Fibroblast of lung (primary cell): ENCODE data around the gene FHDC1. TPM values are rescaled to one million over a fixed set of nuclear protein-coding genes. Genes with fewer than 3 reads are reported as not detected.
"Not testable (repeated sequence)": the region's sequence is repeated elsewhere in the genome, so short reads cannot be mapped to it uniquely, and the experiment has no call there.

Source experiments
- DNase-seq, 2 donors: peaks; one replicate each; pipeline versions ENCODE4 v3.0.0 to v3.0.0-alpha.2; 2010; ENCODE audit warnings: low read depth in 2 of 2
- H2AFZ ChIP-seq: 2 replicates; pipeline ENCODE4 v1.5.1; 2012; ENCODE audit warnings: low read length, control low read depth, inconsistent platforms
- H3K27ac ChIP-seq: 2 replicates; pipeline ENCODE4 v1.5.1; 2011; ENCODE audit warnings: low read length, control low read depth; ENCODE audit not compliant: insufficient read depth
- H3K27me3 ChIP-seq: 2 replicates; pipeline ENCODE4 v1.5.1; 2011; ENCODE audit warnings: mild to moderate bottlenecking, low read length; ENCODE audit not compliant: control insufficient read depth, insufficient read depth
- H3K36me3 ChIP-seq: 2 replicates; pipeline ENCODE4 v1.5.1; 2011; ENCODE audit warnings: low read length; ENCODE audit not compliant: control insufficient read depth, insufficient read depth
- H3K4me1 ChIP-seq: 2 replicates; pipeline ENCODE4 v1.5.1; 2011; ENCODE audit warnings: low read length; ENCODE audit not compliant: control insufficient read depth, insufficient read depth; ENCODE audit errors: extremely low read depth
- H3K4me2 ChIP-seq: 2 replicates; pipeline ENCODE4 v1.5.1; 2011; ENCODE audit warnings: low read length, control low read depth; ENCODE audit not compliant: insufficient read depth; ENCODE audit errors: extremely low read depth
- H3K4me3 ChIP-seq, 4 experiments: fragments of 200-600 bp in 1 of 4; sonication (generic) in 1 of 4; replicated peaks in 1 of 4; 2 replicates each; pipeline ENCODE4 v1.5.1; 2011 to 2016; ENCODE audit warnings: low read length in 4 of 4, low read depth in 3 of 4, mild to moderate bottlenecking in 3 of 4, control low read depth in 2 of 4, inconsistent platforms in 1 of 4, mixed read lengths in 1 of 4; ENCODE audit not compliant: insufficient read depth in 1 of 4; ENCODE audit errors: control extremely low read depth in 1 of 4
- H3K79me2 ChIP-seq: 2 replicates; pipeline ENCODE4 v1.5.1; 2012; ENCODE audit warnings: mild to moderate bottlenecking, low read length, inconsistent platforms; ENCODE audit not compliant: control insufficient read depth, insufficient read depth
- H3K9ac ChIP-seq: 2 replicates; pipeline ENCODE4 v1.5.1; 2011; ENCODE audit warnings: mild to moderate bottlenecking, low read length, control low read depth; ENCODE audit not compliant: insufficient read depth
- H3K9me3 ChIP-seq: 2 replicates; pipeline ENCODE4 v1.5.1; 2012; ENCODE audit warnings: low read depth, low read length; ENCODE audit not compliant: control insufficient read depth, insufficient read depth
- H4K20me1 ChIP-seq: 2 replicates; pipeline ENCODE4 v1.5.1; 2011; ENCODE audit warnings: low read length; ENCODE audit not compliant: control insufficient read depth, insufficient read depth; ENCODE audit errors: extremely low read depth
- CTCF ChIP-seq, 2 donors: IDR thresholded peaks in 1 of 2; conservative IDR thresholded peaks in 1 of 2; 1 replicate in 1 of 2; 2 replicates in 1 of 2; pipeline ENCODE4 v1.5.1; 2011 to 2012; ENCODE audit warnings: low read length in 2 of 2, control low read depth in 1 of 2, inconsistent platforms in 1 of 2, low read depth in 1 of 2, mild to moderate bottlenecking in 1 of 2
- EZH2 ChIP-seq: IDR thresholded peaks from 2 replicates; pipeline ENCODE4 v1.5.1; 2012; ENCODE audit warnings: low read length, control low read depth, mild to moderate bottlenecking; ENCODE audit errors: missing control alignments
- polyA plus RNA-seq, 2 donors: library from polyadenylated mRNA; depleted of rRNA in 1 of 2; stranded (reverse) in 1 of 2; unstranded in 1 of 2; fragments of >200 nt; gene quantifications; 2 replicates each; pipeline ENCODE4 v1.2.1, GENCODE V29; 2011 to 2012; ENCODE audit warnings: missing spikeins in 1 of 2
- total RNA-seq: library from RNA; depleted of rRNA; stranded (reverse); fragments of >200 nt; gene quantifications from 2 replicates; pipeline ENCODE4 v1.2.1, GENCODE V29; 2014

The FHDC1 gene
- total and polyA plus RNA-seq, 2 donors (not counting 1 experiment from before 2014, with no cell fraction given): 0.14 to 0.33 TPM

GRCh38 chr4:152892974-152893373 lies 43.1 kb upstream of the FHDC1 start:
- no peak overlapping the region for H3K4me2 ChIP-seq
- no peak overlapping the region for H2AFZ ChIP-seq
- no peak for DNase-seq
- H3K27ac ChIP-seq: no peak overlapping the region
- H3K4me1 ChIP-seq: no peaks in the 10 kb centered on the region
- H3K27me3 ChIP-seq: no peaks in the 10 kb centered on the region
- no peaks in the 10 kb centered on the region for H3K9me3 ChIP-seq
- no peaks in the 10 kb centered on the region for H4K20me1 ChIP-seq
- H3K9ac ChIP-seq: no peak overlapping the region
- no peak overlapping the region for H3K4me3 ChIP-seq
- TF ChIP-seq EZH2: no peak
- TF ChIP-seq CTCF (conservative IDR thresholded peaks at IDR 0.05 in 1 of 2, IDR thresholded peaks at IDR 0.05 in 1 of 2; ENCODE audit: low read depth in 1 of 2, low read length in 2 of 2): no peak
- no peaks in the 10 kb centered on the region for H3K36me3 ChIP-seq
- H3K79me2 ChIP-seq: no peaks in the 10 kb centered on the region

GRCh38 chr4:152894673-152895072 lies 41.5 kb upstream of the FHDC1 start:
- Histone ChIP-seq H3K79me2 (no peaks in the 10 kb centered on the region), H3K27ac (no peak overlapping the region), H3K27me3 (no peaks in the 10 kb centered on the region), H3K4me1 (no peaks in the 10 kb centered on the region), H4K20me1 (no peaks in the 10 kb centered on the region), H3K4me3 (no peak overlapping the region), H3K9me3 (no peaks in the 10 kb centered on the region), H2AFZ (no peak overlapping the region), H3K4me2 (no peak overlapping the region), H3K9ac (no peak overlapping the region), H3K36me3 (no peaks in the 10 kb centered on the region)
- peak; percentile 39 to 84 for DNase-seq
- TF ChIP-seq CTCF (conservative IDR thresholded peaks at IDR 0.05 in 1 of 2, IDR thresholded peaks at IDR 0.05 in 1 of 2; ENCODE audit: low read depth in 1 of 2, low read length in 2 of 2) (no peak), EZH2 (no peak)

- Histone ChIP-seq H3K4me1 (no peaks in the 10 kb centered on the region), H2AFZ (no peak overlapping the region), H3K9ac (no peak overlapping the region), H3K79me2 (no peaks in the 10 kb centered on the region), H3K27ac (no peak overlapping the region), H3K36me3 (no peaks in the 10 kb centered on the region), H3K27me3 (no peaks in the 10 kb centered on the region), H3K4me3 (no peak overlapping the region), H3K4me2 (no peak overlapping the region), H4K20me1 (no peaks in the 10 kb centered on the region), H3K9me3 (no peaks in the 10 kb centered on the region)
- peak; percentile 22 to 55 for DNase-seq
- TF ChIP-seq CTCF (conservative IDR thresholded peaks at IDR 0.05 in 1 of 2, IDR thresholded peaks at IDR 0.05 in 1 of 2; ENCODE audit: low read depth in 1 of 2, low read length in 2 of 2): no peak
- TF ChIP-seq EZH2: no peak
Observed at GRCh38 chr4:152896811-152897210, 39.3 kb upstream of the FHDC1 start.

GRCh38 chr4:152898133-152898532 lies 38.0 kb upstream of the FHDC1 start:
- not testable (repeated sequence) for H2AFZ ChIP-seq, H3K9me3 ChIP-seq, H3K27ac ChIP-seq, DNase-seq, H4K20me1 ChIP-seq, H3K4me2 ChIP-seq, H3K27me3 ChIP-seq, H3K4me3 ChIP-seq, H3K36me3 ChIP-seq, H3K79me2 ChIP-seq, H3K4me1 ChIP-seq, H3K9ac ChIP-seq
